Lung microvascular endothelial cell (primary cell): Measurements from ENCODE around the gene PRSS21. TPM values are rescaled to one million over a fixed set of nuclear protein-coding genes. Genes with fewer than 3 reads are reported as not detected.

Experiments used
- DNase-seq, 2 donors: peaks; one replicate each; pipeline versions ENCODE4 v3.0.0 to v3.0.0-alpha.2; 2010; ENCODE audit warnings: low read depth in 2 of 2
- total RNA-seq: library from RNA; depleted of rRNA; stranded (reverse); fragments of >200 nt; gene quantifications from 2 replicates; pipeline ENCODE4 v1.2.1, GENCODE V29; 2014

Gene PRSS21
- total RNA-seq, 1 donor from 2014 or later, result 0.40 TPM

DNA sequence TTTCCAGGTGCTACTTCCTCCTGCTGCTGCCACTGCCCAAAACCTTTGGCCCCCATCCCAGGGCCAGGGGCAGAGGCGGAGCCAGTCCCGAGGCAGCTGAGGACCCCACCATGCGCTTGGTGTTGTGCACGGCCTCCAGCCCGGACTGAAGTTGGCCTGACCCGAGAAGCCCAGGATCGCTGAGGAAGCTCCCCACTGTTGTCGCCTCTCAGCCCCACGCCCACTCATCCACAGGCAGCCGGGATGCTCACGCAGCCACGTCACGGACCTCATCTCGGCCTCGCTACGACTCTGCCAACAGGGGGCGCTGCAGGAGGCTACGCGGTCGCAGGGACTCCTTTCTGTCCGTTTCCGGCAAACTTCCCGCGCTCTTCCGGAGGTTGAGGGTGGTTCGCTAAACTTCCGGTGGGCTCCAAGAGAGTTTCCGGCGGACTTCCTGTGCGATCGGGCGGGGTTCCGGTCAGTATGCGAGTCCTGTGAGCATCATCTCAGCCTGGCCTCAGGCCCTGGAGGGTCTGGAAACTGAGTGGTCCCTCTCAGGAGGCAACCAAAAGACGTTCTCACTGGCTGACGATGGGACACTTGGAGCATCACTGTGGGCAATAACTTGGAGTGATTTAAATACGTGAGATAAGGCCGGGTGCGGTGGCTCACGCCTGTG, 25.4 kb downstream of the PRSS21 start:
- peak; percentile 35 to 44 for DNase-seq

DNA sequence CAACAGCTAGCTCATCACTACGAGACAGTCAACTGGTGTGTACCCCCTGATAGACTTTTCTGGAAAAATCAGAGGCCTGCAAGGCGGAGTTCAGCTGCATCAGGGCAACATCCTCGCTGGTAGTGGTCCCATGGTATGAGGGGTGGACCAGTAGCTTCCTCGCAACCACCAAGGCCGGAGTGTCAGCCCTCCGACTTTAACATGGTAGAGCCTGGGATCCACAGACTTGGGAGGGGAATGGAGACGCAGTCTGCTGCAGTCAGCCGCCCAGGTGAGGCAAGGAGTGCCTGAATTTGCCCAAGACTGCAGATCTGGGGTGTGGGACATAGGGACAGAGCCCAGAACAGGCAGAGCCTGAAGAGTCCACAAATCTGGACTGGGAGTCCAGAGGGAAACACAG, 26.5 kb downstream of the PRSS21 start:
- no peak for DNase-seq

DNA sequence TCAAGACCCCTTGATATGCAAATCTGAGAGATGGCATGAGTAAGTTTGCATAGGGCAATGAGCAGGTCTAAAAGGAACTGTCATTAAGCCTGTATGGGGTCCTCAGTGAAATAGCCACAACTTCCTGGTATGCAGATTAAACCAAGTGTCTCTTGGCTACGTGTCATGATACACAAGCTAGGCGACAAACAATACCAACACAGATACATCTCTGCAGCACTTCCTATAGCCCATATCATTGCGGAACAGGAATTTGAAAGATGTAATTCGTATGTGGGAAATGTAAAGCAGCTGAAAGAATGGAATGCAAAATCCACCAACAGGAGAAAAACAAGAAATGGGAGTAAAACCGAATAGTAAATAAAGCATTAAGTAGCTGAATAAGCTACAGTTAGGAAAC, 28.1 kb downstream of the PRSS21 start:
- no peak for DNase-seq

DNA sequence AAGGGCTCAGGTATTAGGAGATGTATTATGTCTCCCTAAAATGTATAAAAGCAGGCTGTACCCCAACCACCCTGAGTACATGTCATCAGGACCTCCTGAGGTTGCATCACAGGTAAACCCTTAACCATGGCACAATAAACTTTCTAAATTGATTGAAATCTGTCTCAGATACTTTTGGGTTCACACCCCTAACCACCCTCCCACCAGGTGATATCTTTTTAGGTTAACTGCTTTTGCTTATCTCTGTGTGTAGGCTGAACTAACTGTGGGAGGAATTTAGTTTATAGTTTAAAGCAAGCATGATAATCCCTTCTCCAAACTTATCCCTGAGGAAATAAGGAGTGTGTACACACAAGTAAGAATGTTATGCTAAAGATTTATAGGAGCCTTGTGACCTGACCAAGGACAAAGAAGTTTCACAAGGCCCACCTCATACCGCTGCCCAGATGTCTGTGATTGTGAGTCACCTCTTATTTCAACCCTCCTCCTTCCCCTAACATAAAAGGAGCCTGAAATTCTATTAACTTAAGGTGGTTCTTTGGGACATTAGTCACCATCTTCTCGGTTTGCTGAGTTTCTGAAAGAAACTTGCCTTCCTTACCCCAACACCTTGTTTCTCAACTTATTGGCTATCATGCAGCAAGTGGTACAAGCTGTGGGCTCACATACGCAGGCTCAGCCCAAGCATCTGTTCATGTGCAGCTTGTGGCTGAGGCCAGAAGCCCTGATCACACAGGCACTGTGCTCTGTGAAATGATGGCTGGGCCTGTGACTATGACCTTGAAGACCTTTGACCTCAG, 29.7 kb downstream of the PRSS21 start:
- no peak for DNase-seq

DNA sequence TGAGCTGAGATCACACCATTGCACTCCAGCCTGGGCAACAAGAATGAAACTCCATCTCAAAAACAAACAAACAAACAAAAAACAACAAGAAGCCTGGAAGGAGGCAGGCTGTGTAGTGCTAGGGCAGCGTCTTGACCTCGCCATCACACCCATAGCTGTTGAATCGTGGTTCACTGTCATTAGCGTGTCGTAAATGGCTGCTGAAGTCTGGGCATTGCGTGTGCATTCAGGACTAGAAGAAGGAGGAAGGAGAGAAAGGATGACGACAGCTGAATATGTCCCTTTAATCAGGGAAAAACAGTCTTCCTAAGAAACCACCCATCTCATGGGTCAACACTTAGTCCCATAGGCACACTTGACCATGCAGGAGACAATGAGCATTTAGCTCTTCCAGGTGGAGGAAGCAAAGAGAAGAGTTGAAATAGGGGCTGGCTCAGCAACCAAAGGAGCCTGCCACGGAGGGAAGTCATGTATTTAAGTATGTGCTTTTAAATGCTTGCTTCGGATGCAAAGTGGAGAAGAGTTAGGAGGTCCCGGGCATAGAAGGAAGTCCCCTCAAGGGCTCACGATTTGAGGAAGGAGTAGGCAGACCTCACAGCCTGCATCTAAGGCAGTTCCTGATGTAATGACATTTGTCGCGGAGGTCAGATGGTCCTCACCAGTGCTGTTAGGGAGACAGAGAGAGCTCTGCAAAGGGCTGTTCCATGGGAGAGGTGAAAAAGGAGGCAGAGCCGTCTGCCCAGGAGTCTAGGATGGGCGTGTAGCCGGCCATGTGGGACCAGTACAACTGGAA, 32.1 kb downstream of the PRSS21 start:
- no peak for DNase-seq

DNA sequence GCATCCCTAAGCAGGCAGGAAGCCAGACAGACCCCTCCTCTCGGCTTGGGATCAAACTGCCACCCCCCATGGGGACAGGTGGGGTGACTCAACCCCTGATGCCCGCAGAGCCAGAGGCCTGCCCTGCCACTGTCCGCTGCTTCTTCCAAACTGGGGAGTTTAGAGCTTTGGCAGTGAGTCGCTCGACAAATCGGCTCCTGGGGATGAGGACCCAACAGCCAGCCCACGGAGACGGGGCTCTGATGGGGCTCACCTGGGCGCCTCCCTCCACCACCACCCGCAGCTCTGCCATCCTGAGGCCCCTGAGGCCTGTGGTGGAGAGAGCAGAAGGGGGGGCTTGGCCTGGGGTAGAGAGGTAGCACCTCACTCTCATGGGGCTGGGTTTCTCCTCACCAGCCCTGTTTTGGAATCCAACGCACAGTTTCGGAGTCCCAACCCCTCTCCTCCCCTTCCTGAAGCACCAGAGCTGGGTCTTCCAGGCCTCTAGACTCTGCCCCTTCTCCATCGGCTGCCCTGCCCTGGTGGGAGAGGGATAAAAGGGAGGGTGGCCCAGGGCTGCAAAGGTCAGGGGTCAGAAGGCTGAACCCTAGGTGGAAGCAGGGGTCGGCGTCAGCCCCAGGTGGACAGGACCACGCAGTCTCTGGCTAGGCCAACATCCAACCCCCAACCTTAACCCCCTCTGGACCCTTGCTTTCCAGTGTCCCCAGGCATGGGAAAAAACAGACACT, 35.1 kb downstream of the PRSS21 start:
- DNase-seq, result no peak

DNA sequence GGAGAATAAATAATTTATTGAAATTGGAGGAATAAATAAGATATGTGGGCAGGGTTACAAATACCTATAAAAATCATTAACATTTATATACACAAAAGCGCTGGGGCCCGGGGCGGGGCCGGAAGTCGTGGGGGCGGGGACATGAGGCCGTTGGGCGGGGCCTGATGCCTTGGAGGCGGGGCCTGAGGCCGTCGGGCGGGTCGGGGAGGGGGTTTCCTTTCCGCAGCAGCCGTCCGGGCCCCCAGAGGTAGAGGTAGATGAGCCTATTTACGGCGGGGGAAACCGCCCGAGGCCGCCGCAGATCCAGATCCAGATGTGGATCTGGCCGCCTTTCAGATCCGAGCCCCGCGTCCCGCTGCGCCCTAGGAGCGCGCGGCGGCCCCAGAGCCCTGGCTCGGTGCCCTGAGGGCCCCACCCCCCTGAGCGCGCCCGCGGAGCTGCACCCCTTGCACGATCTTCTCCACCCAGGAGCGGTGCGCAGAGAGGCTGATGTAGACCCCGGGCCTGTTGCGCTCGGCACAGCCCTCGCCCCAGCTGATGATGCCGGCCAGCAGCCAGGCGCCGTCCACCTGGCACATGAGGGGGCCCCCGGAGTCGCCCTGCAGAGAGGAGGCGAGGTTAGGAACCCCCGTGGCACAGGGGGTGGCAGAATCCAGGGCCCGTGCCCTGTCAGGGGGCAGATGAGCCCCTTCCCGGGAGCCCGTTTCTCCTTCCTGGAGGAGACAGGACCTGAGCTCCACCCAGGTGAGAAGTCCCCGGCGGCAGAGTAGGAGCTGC, 35.9 kb downstream of the PRSS21 start:
- DNase-seq, result no peak

DNA sequence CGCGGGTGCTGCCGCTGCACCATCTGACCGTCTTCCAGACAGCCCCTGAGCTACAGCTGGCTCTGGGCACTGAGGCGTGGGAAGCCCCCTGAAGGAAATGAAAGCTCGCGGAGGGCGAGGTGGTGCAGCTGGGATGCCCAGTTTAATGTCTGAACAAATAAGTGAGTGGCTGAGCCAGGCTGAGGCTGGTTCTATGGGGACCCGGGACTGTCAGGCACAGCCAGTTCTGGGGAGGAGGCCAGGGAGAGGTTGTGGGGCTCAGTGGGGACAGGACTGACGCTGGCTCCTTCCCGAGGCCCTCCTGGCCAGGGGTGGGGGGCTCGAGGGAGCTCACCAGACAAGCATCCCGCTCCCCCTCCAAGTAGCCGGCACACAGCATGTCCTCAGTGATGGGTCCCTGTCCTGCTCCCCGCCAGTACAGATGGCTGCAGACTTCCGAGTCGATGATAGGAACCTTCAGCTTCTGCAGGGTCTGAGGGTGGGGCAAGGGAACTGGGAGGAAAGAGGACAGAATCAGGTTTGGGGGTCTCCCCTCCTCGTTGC, 36.6 kb downstream of the PRSS21 start:
- DNase-seq, result no peak

DNA sequence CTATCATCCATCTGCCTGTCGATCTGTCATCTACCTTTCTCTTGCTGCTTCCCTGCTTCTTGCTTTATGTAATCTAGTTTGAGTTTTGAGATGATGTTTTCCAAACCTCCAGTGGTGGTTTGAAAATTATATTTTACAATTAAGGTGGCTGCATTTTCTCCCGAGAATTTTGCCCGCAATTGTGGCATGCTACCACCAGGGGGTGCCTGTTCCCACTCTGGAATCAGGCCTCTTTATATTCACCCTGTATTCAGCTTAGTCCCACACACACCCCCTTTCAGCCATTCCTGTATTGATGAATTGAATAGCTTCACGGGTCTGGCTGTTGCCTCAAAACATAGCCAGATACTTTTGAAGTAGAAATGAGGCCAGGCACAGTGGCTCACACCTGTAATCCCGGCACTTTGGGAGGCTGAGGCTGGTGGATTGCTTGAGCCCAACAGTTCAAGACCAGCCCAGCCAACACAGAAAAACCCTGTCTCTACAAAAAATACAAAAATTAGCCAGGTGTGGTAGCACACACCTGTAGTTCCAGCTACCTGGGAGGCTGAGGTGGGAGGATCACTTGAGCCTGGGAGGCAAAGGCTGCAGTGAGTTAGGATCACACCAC, 37.8 kb downstream of the PRSS21 start:
- DNase-seq, result no peak

DNA sequence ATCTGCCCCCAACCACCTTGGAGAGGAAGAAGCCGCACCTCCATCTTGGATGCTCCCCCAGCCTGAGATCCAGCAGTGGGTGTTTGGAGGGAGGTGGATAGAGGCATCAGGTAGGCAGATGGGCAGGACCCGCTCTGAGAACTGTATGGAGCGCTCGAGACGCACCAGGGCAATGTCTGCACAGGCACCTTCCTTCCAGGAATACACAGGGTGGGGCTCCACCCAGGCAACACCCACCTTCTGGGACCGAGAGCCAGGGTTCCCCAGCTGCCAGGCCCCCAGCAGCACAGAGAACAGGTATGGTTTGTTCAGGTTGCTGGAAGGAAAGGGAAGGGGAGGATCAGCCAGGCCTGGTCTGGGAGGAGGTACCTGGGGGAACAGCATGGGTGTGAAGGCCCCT, 38.5 kb downstream of the PRSS21 start:
- no peak for DNase-seq

DNA sequence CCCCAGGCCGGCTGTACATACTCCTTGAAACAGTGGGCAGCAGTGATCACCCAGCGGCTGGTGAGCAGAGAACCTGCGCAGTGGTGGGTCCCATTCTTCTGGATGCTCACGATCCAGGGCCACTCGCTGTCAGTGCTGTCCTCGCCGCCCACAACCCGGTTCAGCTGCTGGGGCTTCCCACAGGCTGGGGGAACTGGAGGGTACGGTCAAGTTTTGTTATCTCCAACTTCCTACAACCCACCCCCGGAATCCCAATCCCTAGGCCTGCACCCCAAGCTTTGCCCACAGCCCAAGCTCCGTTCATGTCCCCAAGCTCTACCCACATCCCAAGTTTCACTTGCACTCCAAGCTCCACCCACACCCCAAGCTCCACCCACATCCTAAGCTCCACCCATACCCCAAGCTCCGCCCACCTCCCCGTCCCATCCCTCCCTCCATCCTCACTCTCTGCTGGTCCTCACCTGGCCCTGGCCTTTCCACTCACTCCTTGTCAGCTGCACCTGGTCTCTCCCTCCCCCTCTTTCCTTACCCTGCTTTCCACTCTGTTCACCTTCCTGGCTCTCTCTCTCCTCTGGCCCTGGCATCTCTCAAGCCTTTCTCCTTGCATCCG, 39.1 kb downstream of the PRSS21 start:
- DNase-seq, result no peak

DNA sequence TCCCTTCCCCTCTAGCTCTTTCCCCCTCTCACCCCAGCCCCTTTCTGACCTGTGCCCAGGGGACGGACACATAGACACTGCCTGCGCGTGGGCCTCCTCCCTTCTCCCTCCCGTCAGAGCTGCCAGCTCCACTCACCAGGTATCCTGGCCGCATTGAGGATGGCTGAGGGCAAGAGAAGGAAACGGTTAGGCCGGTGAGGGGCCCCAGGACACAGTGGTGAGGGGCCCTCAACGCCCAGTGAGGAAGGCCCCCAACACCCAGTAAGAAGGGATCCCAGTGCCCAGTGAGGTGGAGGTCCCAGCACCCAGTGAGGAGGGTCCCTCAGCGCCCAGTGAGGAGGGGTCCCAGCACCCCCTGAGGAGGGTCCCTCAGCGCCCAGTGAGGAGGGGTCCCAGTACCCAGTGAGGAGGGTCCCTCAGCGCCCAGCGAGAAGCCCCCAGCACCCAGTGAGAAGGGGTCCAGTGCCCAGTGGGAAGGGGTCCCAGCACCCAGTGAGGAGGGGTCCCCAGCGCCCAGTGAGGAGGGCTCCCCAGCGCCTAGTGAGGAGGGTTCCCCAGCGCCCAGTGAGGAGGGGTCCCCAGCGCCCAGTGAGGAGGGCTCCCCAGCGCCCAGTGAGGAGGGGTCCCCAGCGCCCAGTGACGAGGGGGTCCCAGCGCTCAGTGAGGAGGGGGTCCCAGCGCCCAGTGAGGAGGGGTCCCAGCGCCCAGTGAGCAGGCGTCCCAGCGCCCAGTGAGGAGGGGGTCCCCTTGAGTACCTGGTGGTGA, 39.8 kb downstream of the PRSS21 start:
- no peak for DNase-seq

DNA sequence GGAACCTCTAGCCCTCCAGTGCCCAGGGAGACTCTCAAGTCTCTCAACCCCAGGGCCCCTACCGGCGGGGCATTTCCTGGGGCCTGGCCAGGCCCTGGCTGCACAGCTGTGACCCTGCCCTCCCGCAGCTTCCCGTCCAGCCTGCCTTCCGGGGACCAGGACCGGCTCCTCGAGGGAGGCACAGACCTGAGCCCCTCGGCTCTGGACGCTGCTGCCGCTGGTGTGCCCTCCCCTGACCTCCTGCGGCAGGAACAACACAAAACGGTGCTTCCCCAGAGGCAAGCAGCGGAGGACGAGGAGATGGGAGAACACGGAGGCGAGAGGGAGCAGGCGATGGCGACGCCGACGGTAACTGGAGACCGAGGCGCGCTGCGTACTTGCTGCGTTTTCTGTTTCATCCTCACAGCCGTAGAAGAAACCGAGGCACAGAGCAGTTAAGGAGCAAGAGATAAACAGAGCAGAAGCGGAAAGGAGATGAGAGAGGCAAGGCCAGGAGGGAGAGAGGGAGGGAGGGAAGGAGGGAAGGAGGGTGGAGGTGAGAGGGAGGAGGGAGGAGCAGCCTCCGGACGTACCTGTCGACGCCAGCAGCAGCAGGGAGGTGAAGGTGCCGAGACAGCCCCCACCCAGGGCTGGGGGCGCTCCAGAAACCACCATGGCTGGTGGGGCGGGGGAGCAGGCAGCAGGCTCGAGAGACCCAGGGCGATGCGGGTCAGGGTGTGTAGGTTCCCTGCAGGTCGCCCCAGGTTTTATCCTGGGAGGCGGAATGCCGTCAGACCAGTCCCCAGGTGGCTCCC, 40.6 kb downstream of the PRSS21 start, which contains the start of gene PRSS22:
TSS of gene PRSS22 (minus strand) at position 720 of the 794 bp plus-strand sequence. CDS start at position 654, 66 bp downstream.
- DNase-seq, result no peak

DNA sequence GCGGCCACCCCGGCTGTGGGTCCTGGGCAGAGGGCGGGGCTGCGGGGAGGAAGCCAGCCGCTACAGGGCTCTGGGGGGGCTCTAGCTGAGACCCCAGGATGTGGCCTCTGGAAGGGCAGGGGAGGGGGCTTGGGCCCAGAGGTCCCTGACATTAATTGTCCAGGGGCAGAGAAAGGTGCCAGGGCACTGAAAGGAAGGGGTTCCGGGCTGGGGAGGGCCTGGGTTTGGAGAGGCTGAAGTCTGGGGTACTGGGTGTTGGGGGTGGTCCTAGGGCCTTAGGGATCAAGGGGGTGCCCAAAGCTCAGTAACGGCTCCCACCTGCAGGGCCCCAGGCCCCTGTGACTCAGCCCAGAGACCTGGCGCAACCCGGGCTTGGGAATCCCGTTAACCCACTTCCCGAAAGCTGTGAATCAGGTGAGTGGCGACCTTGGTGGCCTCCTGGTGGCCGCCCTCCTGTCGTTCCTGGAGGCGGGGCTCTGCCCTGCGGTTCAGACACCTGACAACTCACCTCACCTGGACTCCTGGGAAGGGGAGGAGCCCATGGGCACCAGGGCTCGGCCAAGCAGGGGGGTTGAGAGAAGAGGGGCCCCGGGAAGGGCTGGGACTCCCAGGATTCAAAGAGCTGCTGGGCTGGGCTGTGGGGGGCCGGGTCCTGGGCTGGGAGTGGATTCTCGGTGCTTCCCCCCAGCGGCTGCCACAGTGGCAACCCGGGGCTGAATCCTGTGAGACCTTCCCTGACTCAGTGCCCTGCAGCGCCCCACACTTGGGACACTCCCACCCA, 41.4 kb downstream of the PRSS21 start:
- no peak for DNase-seq

DNA sequence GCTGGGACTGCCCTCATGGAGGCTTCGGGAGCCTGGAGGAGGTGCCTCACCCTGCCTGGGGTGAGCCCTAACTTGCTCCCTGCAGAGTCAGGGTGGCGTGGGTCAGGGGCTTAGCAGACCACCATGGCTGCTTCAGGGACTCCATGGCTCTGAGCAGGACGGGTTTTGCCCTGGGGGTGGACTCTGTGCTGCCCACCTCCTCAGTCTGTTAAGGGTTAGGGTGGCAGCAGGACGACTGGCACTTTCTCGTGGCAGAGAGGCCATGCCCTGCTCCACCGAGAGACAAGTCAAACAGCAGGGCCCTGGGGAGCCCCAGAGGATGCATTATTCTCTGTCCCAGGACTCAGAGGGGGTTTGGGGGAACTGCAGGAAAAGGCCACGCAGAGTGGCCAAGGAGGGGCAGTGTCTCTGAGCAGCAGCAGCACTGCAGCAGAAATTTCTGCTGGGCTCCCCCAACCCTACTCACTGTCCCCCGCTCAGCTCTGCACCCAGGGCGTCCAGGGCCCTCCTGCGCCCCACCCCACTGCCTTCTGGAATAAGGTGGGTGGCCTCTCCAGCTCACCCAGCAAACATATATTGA, 42.7 kb downstream of the PRSS21 start:
- no peak for DNase-seq

DNA sequence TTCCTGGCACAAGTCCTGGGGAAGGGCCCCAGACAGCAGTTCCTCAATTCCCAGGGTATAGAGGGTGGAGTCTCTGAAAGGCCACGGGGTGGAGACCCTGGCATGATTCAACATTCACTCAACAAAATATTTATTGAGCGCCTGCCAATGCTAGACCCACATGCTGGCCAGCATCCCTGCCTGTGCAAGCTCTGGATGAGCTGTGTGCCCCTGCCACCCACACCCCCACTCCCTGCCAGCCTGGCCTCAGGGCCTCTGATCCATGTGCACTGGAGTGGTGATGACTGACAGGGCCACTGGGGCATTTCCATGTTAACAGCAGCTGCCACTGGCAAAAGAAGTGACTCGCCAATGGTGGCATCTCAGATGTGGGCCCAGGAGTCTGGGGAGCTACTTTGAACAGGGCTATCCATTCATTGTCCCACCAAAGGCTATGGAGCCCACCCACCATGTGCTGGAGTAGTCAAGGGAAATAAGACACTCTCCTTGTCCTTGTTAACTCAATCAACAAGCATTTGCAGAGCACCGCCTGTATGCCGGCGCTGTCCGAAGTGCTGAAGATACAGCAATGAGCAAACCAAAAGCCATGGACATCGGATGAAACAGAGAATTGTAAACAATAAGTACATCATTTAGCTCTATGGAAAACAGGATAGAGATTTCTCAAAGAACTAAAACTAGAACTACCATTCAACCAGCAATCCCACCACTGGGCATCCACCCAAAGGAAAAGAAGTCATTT, 44.0 kb downstream of the PRSS21 start:
- peak; percentile 14 to 29 for DNase-seq
